ENCODE results near the gene AMOTL2. TPM values are rescaled to one million over a fixed set of nuclear protein-coding genes. Genes with fewer than 3 reads are reported as not detected.
A peak's percentile ranks its signal among the peaks of the same experiment; 100 is the strongest.

Gene AMOTL2
- total and polyA plus RNA-seq, 9 of the 15 experiments (the other 6 are each of a cell fraction or from before 2014, with no cell fraction given), result 0.12 to 0.31 TPM; not detected in 7

- Histone ChIP-seq H3K4me1 (replicated peaks in 1 of 2; ENCODE audit: control insufficient read depth in 2 of 2, insufficient read depth in 2 of 2, low read length in 2 of 2) (peaks cover 0 to 11% of the 10 kb centered on the region in 2 experiments; a peak in 2 of 5 replicates), H2AFZ (ENCODE audit: low read depth, low read length) (0 out of 2 replicates have a peak overlapping the region, but pooled peaks have one; percentile 49), H3K9me1 (ENCODE audit: control insufficient read depth, insufficient read depth, low read length) (no peaks in the 10 kb centered on the region), H3K9ac (ENCODE audit: insufficient read depth in 1 of 2, low read depth in 2 of 2, low read length in 2 of 2) (peak overlapping the region in 1 of 2 experiments; percentile 59; a peak in 1 of 4 replicates), H3K79me2 (ENCODE audit: control insufficient read depth, insufficient read depth, low read length) (no peaks in the 10 kb centered on the region), H3K9me3 (replicated peaks; ENCODE audit: control insufficient read depth, insufficient read depth, low read depth, low read length) (no peaks in the 10 kb centered on the region), H3K36me3 (ENCODE audit: control insufficient read depth, insufficient read depth, low read length) (no peaks in the 10 kb centered on the region), H3K4me3 (no peak overlapping the region), H3K27ac (ENCODE audit: extremely low read depth, low read depth, low read length) (no peak overlapping the region), H4K20me1 (replicated peaks; ENCODE audit: control insufficient read depth, insufficient read depth, low read length) (no peaks in the 10 kb centered on the region), H3K4me2 (ENCODE audit: insufficient read depth, low read length) (no peak overlapping the region), H3K27me3 (ENCODE audit: control insufficient read depth in 2 of 2, insufficient read depth in 2 of 2, low read length in 2 of 2) (peaks cover 2 to 35% of the 10 kb centered on the region in 2 experiments; a peak in 3 of 5 replicates)
- FAIRE-seq, result peak; percentile 82
- ChIA-PET POLR2A (interaction anchor here (1.3 kb wide), 1 partner anchor 166 kb away, joined by 6 read pairs; no protein-coding TSS in a partner anchor), CTCF (ENCODE audit: low intra/inter-chr PET ratio) (interaction anchor here (0.6 to 3.5 kb wide), 3 partner anchors 101 to 184 kb away, joined by 3 to 23 read pairs (median 3); no protein-coding TSS in a partner anchor)
- 4% methylated on average over 11 of the region's 11 CpGs for WGBS (ENCODE audit: insufficient coverage, low coverage, missing lambda C conversion rate)
- in situ Hi-C loops (cut with MboI), result loop anchor here (5.0 kb wide), 1 partner anchor 164 kb away; no protein-coding TSS in a partner anchor
- peak; percentile 91 for ATAC-seq
- DNase-seq (ENCODE audit: extremely low read depth in 1 of 4, low spot score in 3 of 4), result peak; percentile 62 to 71 (median 68)
- no TSS peak for BruUV-seq (replicated peaks)
- intact Hi-C loops (cut with micrococcal nuclease), result loop anchor here (1.0 to 10.0 kb wide), 3 partner anchors 70 to 374 kb away; no protein-coding TSS in a partner anchor
- TF ChIP-seq ZNF589 (CRISPR knock-in tag; IDR thresholded peaks at IDR 0.05; ENCODE audit: low read depth) (no peak), NR4A1 (CRISPR knock-in tag; IDR thresholded peaks at IDR 0.05) (no peak), NR4A1 (tag; IDR thresholded peaks at IDR 0.05) (no peak), MAX (CRISPR knock-in tag; IDR thresholded peaks at IDR 0.05) (no peak), ZNF277 (CRISPR knock-in tag; IDR thresholded peaks at IDR 0.05; ENCODE audit: borderline replicate concordance) (no peak), E2F8 (IDR thresholded peaks at IDR 0.05; ENCODE audit: low read depth, partially characterized antibody) (no peak), TEAD2 (tag; IDR thresholded peaks at IDR 0.05) (peak; percentile 74; the same call in 1 of the 2 replicates), BACH1 (tag; IDR thresholded peaks at IDR 0.05) (no peak), DMBX1 (CRISPR knock-in tag; IDR thresholded peaks at IDR 0.05; ENCODE audit: borderline replicate concordance) (no peak), MTA3 (IDR thresholded peaks at IDR 0.05; ENCODE audit: borderline replicate concordance) (no peak), ZNF764 (CRISPR knock-in tag; IDR thresholded peaks at IDR 0.05; ENCODE audit: low read depth) (no peak), ARNT (IDR thresholded peaks at IDR 0.05) (no peak), COPS2 (conservative IDR thresholded peaks at IDR 0.05) (no peak), POLR2A (conservative IDR thresholded peaks at IDR 0.05) (no peak), DLX4 (CRISPR knock-in tag; IDR thresholded peaks at IDR 0.05) (no peak), RNF219 (CRISPR knock-in tag; IDR thresholded peaks at IDR 0.05) (no peak)
Observed at GRCh38 chr3:134308350-134308891, 65.8 kb downstream of the AMOTL2 start.

All from K562 (cell line).